ELR (cell line): ENCODE results near the gene PLCB1.

Experiments
- DNase-seq: peaks from one replicate; pipeline ENCODE4 v3.0.0-alpha.2; 2015; ENCODE audit warnings: low read depth

PLCB1 gene

DNA sequence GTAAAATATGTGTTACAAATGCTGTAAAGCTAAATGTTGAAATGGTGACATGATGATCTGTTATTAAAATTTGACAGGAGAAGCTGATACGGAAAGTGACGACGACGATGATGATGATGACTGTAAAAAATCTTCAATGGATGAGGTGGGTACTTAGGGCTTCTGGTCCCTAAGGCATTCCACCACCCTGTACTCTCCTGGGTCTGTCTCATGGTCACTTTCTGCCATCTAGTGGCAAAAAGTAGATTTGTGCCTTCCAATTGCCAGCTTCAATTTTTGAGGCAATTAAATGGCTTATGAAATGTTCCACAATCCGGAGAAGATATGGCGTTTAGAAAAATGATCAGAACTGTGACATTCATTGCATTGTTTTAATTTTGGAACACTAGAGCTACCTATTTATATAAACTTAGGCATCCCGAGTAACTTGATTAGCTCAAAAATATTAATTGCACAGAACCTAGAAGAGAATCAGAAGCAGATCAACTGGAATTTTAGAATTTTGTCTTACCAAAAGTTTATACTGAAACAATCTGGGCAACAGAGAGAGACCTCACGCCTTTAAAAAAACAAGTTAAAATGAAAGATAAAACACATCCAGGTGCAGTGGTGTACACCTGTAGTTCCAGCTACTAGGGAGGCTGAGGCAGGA is 590.3 kb downstream of the PLCB1 start:
- peak; percentile 77 for DNase-seq

DNA sequence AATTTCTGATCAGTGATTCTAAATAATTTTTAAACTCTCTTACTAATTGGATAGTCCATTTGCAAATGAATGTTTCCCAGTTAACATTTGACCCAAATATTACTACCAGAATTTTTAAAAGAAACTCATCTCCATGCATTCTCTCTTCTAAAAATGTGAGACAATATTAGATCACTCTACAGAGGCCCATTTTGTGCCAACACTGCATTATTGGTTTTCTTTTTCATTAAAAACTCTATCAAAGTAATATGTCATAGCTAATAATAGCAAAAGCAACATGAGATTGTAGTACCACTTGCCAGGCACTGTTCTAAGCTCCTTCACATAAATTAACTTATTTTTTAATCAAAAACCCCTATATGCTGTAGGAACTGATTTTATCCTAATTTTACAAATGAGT is 591.2 kb downstream of the PLCB1 start:
- no peak for DNase-seq

DNA sequence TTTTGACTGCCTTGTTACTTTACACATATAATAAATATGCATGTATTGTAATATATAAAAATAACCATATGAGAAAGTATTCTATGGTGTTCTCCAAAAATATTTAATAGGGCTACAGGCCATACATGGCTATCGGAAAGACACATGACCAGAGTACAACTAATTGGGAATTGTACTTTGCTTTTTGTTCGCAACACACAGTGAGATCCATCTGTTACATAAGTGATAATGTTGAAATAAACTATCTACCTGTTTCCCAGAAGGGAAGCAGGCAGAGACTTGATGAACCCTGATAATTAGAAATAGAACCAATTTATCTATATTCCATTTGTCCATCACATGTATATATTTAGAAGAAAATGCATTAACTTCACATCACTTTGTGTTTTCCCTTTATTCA is 592.8 kb downstream of the PLCB1 start:
- DNase-seq, result no peak

- DNase-seq, result no peak
Observed at GRCh38 chr20:8726460-8726859, 594.4 kb downstream of the PLCB1 start.

- no peak for DNase-seq
Observed at GRCh38 chr20:8735014-8735413, 602.9 kb downstream of the PLCB1 start.

DNA sequence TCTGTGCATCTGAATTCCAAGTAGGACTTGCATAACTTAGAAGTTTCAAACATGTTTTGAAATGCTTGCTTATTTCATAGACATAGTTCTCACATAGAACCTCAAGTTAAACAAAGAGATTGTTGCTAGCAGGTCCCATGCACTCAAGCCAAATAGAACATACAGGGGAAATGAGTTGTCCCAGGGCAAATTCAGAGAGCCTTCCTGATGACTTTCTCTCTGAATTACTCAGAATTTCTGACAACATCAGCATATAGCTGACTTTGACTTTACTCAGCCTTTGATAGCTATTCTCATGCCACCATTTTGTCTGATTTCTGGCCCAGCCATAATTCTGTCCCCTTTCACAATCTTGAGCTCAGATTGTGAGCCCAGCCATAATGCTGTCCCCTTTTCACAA is 603.6 kb downstream of the PLCB1 start:
- DNase-seq, result no peak

DNA sequence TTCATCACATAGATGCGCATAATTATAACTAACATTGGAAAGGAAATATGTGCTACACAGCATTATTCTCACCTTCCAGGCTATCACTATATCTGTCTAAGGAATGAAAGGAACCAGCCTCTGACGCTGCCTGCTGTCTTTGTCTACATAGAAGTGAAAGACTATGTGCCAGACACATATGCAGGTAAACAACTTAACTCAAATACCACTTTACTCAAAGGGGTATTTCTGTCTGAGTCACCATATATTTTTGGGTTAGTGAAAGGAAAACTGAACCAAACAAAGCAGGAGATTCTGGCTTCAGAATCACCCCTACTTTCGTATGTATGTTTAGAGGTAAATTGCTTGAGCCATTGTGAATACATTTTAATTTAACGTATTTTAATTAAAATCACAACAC is 608.2 kb downstream of the PLCB1 start:
- no peak for DNase-seq

DNA sequence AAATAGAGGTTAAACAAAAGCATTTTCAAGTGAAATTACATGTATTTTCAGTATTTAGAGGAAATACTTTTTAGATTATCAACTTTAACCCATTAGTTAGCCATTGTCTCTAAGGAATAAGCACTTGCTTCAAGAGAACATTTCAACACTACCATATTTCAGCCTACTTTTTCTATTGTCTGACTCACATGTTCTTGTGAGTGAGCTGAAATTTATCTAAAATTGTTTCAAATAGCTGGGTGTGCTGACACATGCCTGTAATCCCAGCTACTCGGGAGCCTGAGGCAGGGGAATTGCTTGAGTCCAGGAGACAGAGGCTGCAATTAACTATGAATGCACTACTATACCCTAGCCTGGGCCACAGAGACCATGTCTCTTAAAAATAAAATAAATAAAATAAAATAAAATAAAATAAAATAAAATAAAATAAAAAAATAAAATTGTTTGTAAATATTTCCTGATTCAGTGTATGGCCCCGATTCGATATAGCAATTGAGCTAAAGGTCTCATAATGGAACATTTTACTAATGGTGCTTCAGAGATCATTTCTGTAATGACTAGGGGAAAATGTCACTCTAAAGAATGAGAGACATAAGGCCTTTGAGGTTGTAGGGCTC is 612.3 kb downstream of the PLCB1 start:
- peak; percentile 11 for DNase-seq

GRCh38 chr20:8749101-8749500 is 617.0 kb downstream of the PLCB1 start:
- no peak for DNase-seq

DNA sequence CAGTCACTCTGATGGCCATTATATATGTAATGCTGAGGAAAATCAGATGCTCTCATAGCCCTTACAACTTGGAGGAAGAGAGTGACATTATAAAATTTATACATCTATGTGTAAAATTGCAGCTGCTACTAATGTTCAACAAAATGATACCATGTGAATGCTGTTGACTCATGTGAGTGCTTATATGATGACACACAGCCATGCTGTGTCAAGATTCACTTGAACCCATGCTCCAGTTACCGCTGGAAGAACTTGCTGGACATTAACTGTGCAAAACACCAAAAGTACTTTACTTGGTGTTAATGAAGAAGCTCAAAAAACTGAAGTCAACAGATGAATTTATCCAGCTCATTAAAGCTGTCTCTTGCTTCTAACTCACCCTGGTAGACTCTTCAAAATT is 617.9 kb downstream of the PLCB1 start:
- peak; percentile 72 for DNase-seq

DNA sequence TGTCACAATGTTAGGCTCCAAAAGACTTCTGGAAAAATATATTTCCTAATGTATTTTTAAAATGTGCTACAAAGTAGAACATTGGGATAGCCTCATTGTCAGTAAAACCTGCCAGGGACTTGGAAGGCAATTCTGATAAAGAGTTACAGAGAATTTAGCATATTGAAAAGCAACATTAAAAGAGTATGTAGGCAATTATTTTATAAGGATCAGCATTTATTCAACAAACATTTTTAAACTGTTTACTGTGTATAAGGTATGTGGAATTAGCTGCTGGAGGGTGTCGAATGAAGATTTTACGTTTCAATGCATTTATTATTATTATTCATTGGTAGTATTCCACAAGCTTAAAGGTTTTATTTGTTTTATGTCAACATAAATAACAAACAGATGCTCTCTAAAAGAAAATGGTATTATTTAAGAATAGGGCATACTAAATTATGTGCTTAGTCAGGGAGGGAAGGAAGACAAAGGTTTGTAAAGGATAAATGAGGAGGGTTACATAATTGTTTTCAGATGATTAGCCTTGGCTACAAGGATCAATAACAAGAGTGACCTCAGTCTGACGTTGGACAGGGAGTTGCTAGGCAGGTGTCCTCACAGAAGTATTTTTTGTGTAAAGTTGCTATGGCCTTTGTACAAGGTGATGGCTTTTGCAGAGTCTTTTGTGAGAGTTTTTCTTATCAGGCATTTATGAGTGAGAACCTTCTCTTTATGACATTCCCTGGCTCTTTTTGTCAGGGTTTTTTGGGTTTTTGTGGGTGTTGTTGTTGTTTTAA is 623.5 kb downstream of the PLCB1 start:
- no peak for DNase-seq

GRCh38 chr20:8756410-8756809 is 624.3 kb downstream of the PLCB1 start:
- peak; percentile 95 for DNase-seq

DNA sequence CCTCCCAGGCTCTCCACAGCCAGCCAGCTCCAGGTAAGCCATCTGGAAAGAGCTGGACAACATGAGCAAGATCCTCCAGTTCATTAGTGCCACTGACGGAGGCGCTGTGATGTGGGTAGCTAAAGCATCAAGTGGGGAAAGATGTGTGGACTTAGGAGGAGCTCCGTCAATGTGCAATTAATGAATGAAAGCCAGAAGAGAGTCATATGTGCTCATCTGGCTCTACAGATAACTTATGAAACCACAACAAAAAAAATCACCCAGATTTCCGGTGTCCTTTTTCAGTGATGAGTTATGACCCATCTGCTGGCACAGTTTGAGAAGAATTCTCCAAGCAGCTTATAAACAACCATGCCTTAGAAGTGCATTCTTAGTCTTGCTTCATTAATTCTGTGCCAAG is 625.1 kb downstream of the PLCB1 start:
- peak; percentile 83 for DNase-seq

DNA sequence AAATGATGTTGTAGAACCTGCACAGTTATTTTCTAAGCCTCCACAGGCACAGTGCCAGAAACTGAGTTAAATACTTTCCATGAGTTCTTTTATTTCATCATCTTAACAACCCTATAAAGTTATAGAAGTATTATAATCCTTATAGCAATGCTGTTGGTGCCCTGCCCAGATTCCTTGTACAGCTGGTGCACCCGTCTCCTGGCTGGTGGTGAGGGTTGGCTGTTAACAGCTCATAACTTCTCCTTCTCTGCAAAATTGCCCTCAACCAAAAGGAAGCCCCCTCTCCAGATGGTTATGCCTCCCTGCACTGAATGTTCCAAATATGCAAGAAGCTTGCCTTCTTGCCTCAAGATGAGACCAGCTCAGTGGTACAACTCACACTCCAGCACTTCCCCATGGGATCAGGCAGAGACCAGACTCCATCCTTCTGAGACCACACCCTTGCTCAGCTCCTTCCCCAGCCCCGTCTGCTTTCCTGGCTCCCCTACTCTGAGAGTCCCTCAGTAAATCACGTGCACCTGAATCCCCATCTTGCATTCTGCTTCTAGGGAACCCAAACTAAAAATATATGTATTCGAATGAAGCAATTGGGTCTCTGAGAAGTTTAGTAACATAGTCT is 632.4 kb downstream of the PLCB1 start:
- DNase-seq, result no peak

GRCh38 chr20:8766868-8767390 is 634.9 kb downstream of the PLCB1 start:
- no peak for DNase-seq

- no peak for DNase-seq
Observed at GRCh38 chr20:8774412-8774811, 642.3 kb downstream of the PLCB1 start.

- DNase-seq, result no peak
Observed at GRCh38 chr20:8777911-8778310, 645.8 kb downstream of the PLCB1 start.

- DNase-seq, result no peak
Observed at GRCh38 chr20:8778387-8778786, 646.3 kb downstream of the PLCB1 start.

DNA sequence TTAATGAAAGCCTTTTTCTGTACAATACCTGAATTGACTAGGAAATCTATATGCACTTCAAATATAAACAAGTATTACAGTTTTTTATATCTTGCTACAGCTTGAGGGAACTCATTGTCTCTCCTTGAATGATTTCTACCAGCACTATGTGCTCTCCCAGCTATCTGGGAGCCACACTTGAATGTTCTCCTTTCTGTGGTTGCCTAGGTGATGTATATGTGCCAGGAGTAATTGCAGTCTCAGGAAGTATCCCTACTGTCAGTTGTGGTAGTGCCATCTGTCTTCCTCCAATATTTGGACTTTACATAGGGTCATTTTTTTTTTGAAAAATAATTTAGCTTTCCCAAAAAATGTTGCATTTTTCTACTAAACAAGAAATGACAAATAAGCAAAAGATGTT is 648.8 kb downstream of the PLCB1 start:
- DNase-seq, result no peak

DNA sequence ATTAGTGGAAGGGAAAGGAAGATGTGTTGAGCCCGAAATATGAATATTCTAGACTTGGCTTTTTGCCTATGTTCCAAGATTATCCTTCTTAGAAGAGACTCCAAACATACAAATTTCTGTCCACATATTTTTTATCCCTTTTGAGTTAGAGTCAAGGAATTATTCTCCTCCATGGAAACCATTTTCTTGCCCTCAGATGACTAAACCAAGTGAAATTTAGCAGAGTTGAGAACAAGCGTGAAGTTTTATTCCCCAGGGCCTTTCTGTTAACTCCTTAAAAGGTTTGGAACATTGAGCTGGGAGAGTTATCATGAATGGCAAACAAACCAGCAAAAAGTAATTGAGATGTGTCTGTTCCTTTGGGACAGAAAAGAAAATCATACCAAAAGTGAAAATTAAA is 650.7 kb downstream of the PLCB1 start:
- no peak for DNase-seq

DNA sequence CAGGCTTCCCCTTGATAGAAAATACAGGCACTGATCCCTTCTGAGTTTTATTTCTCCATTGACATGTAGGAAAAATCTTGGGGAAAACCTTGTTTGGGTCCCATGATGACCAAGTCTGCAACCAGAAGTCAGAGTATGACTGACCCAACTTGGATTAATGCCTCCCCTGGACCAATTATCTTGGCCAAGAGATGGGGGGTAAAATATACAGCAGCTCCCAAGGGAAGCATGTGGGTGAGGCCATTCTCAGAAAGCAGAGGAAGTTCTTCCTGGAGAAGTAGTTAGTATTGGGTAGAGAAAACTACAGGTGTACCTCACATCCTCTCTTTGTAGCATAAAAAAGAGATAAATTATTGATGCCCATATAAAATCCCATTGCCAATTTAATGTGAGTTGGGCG is 651.7 kb downstream of the PLCB1 start:
- DNase-seq, result no peak

DNA sequence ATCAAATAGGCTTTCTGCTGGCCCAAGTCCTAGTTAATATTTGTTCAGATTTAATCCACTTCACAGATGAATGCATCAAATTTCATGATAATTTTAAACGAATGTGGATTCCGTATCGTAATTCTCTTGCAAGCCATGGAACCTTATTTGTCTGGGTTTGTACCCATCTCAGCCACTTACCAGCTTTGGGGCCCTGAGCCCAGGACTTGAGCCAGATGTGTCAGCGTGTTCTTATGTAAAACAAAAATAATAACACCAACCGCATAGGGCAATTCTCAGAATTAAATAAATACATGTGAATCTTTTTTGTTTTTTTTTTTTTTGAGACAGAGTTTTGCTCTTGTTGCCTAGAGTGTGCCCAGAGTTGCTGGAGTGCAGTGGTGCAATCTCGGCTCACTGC is 654.3 kb downstream of the PLCB1 start:
- DNase-seq, result no peak

DNA sequence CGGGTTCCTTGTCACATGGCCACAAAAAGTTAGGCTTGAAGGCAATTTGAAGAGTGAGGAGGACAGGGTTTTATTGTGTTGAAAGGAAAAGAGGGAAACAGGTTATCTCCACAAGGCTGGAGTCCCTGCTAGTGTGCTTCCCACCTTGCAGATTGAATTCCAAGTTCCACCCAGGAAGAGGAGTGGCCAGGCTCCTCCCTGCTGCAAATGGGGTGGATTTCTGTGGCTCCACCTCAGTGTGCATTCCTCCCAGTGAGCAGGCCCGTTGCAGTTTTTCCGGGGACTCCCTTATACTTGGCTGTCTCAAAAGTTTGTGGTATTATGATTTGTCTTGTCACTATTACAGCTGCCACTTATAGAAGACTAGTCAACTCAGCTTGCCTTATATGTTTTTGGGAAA is 655.0 kb downstream of the PLCB1 start:
- no peak for DNase-seq
